D721Med (cell line): ENCODE measurements around the gene ATP10A.

Experiments used
- DNase-seq: peaks from one replicate; pipeline ENCODE4 v3.0.0; 2011; ENCODE audit warnings: low spot score; ENCODE audit not compliant: insufficient read length
- FAIRE-seq: peaks from 2 replicates; lab custom pipeline; 2011; peaks lifted over from hg19 to GRCh38; lab: Jason Lieb, UNC
- CTCF ChIP-seq: IDR thresholded peaks from 2 replicates; pipeline ENCODE4 v1.5.1; 2012; ENCODE audit warnings: mild to moderate bottlenecking, control low read depth; ENCODE audit not compliant: insufficient read depth; ENCODE audit errors: missing control alignments

ATP10A gene

DNA sequence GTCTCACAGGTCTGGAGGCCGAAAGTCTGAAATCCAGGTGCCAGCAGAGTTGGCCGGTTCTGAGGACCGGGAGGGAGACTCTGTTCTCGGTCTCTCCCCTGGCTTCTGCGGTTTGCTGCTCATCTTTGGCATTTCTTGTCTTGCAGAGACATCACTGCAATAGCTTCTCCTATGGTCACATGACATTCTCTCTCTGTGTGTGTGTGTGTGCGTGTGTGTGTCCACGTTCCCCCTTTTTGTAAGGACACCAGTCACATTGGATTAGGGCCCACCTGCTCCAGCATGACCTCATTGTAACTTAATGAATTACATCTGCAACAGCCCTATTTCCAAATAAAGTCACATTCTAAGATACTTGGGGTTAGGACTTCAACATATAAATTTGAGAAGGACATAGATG, 12.4 kb upstream of the ATP10A start:
- no peak for TF ChIP-seq CTCF
- DNase-seq, result no peak
- no peak for FAIRE-seq

- FAIRE-seq, result no peak
- no peak for TF ChIP-seq CTCF
- DNase-seq, result no peak
Observed at GRCh38 chr15:25874379-25874778, 11.3 kb upstream of the ATP10A start.

DNA sequence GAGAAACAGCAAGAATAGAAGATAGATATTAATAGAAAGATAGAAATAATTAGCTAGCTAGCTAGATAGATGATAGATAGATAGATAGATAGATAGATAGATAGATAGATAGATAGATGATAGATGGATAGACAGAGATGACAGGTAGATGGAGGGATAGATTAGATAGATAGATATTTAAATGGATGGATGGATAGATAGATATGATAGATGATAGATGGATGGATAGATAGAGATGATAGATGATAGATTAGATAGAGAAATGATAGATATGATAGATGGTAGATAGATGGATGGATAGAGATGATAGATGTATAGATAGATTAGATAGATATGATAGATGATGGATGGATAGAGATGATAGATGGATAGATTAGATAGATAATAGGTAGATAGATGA, 8.3 kb upstream of the ATP10A start:
- TF ChIP-seq CTCF, result no peak
- no peak for DNase-seq
- no peak for FAIRE-seq

GRCh38 chr15:25870938-25871337, 7.8 kb upstream of the ATP10A start:
- FAIRE-seq, result no peak

GRCh38 chr15:25869701-25870100, 6.6 kb upstream of the ATP10A start:
- no peak for TF ChIP-seq CTCF
- FAIRE-seq, result no peak
- DNase-seq, result no peak

More at GRCh38 chr15:25870938-25871337, 7.8 kb upstream of the ATP10A start:
- no peak for TF ChIP-seq CTCF
- no peak for DNase-seq

DNA sequence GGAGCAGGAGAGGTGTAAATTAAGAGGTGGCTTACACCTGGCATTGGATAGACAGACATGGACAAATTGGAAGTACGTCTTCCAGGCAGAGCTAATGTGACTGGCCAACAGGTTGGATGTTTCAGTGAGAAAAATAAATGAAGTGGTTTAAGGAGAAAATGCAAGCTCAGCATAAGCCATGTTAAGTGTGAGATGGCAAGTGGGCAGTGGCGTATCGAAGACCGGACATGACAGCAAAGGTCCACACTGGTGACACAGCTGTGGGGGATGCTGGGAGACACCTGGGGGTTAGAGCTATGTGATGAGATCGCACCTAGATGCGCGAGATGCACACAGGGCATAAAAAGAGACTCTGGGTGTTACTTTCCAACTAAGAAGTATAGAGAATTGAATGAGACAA, 3.7 kb upstream of the ATP10A start:
- FAIRE-seq, result no peak
- DNase-seq, result no peak

DNA sequence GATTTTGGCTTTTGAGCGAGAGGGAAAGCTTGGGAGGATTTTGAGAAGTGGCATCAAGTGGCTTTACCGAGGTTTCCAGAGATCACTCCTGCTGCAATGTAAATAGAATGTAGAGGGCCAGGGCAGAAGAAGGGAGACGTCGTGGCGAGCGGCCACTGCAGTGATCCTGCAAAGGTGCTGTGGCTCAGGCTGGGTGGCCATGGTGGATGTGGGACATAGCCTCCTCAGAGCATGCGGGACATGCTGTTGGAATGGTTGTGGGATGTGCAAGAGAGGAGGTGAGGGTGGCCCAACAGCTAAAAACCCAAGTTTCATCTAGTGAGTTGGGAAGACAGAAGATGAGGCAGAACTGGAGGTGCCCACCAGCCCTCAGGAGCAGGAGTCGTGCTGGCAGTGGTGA, 3.1 kb upstream of the ATP10A start:
- no peak for TF ChIP-seq CTCF
- FAIRE-seq (no peak), DNase-seq (no peak)

More for the DNA sequence above, 3.7 kb upstream of the ATP10A start:
- no peak for TF ChIP-seq CTCF
